IPS DF 4.7 (cell line): ENCODE measurements around the gene C20orf204.

Source experiments
- DNase-seq: peaks from one replicate; pipeline ENCODE4 v3.0.0-alpha.2; 2013; ENCODE audit warnings: low spot score; ENCODE audit errors: extremely low read depth

The C20orf204 gene

GRCh38 chr20:64027981-64028685 lies 7.8 kb upstream of the C20orf204 start:
- no peak for DNase-seq

GRCh38 chr20:64029293-64030117 lies 6.5 kb upstream of the C20orf204 start:
- DNase-seq = no peak

DNA sequence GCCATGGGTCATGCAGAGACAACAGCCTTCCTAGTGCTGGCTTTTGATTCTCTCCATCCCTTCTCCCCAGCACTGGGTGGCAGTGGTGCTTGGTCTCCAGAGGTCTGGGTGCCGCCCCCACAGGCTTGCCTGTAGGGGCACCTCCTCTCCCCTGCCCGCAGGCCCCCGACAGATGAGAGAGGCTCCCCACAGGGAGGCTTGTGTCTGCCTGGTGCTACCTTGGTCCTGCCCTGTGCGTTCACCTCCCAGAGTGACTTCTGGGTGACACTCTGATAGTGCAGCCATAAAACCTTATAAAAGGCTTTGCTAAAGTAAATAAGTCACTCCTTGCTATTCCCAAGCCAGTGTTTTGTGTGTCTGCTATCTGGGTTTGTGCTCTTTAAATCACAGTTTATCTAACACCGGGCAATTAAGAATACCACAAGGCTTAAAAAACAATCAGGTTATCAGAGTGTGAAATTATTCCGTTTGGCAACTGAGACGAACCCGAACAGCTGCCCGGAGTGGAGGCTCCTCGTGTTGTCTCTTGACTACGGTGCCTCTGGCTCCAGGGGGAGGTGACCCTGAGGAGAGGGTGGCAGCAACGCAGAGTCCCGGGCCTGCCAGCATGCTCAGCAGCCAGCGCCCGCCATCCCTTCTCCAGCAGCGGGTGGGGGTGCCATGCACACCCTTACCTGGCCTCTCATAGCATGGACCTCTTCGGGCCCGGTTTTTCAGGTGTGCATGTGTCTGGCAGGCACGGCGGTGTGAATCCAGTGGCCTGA lies 5.4 kb upstream of the C20orf204 start:
- DNase-seq = no peak

GRCh38 chr20:64031822-64032314 lies 4.1 kb upstream of the C20orf204 start:
- DNase-seq = no peak

DNA sequence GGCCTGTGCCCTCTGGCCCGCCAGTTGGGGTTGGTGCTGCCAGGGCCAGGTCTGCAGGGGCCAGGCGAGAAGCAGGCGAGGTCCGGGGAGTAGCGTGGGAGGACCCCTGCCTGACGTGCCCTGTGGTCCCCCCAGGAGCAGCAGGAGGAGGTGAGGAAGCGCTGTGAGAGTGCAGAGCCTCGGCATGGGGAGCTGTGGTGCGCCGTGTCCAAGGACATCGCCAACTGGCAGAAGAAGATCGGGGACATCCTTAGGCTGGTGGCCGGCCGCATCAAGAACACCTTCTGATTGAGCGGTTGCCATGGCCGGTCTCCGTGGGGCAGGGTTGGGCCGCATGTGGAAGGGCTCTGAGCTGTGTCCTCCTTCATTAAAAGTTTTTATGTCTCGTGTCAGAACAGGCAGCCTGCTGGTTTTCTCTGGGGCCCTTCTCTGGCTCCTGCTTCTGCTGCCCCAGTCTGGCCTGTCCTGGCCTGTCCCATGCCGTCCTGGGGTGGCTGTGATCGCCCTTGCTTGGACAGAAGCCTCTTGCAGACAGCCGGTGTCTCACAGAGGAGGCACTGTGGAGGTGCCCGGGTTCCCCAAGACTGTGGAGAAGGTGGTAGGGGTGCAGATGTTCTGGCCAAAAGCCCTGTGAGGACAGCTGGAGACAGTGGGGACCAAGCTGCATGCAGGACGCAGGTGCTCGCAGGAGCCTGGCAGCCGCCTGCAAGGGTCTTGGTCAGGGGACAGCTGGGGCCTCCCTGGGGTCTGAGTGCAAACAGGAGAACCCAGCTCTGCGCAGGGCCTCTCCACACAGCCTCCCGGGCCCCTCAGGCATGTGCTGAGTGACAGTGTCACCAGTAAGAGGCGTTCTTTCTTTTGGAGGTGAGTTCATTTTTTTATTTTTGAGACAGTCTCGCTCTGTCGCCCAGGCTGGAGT lies 3.0 kb upstream of the C20orf204 start:
- DNase-seq = no peak

GRCh38 chr20:64033981-64034493 lies 1.9 kb upstream of the C20orf204 start:
- no peak for DNase-seq

DNA sequence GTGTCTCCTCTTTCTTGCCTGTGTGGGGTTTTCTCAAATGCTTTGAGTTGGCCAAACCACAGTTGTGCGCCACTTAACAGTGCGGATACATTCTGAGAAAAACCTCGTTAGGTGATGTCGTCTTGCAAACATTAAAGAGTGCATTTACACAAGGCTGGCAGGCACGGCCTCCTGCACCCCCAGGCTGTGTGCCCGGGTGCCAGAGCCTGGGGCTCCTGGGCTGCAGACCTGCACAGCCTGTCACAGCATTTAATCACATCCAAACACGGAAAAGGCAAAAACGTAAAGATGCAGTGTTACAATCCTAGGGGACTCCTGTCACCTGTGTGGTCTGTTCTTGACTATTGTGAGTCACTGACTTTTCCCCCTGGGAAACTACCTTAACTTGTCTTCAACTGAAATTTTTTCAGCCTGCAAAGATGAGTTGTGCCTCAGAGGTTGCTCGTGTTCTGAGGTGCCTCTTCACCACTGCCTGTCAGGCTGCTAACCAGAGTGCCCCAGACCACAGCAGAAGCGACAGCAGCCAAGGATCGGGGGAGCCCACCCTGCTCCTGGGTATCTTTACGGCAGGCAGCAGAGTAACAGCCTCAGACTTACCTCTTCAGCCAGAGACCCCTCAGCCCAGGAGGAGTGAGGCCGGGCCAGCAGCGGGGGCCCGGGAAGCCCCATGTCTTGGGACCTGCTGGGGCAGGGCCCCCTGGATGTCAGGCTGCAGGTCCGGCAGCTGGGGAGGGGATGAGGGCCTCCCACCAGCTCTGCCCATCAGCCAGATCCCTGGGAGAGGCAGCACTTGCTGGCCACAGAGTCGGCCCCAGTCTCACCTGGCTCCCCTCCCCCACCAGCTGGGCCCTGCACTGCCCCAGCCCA lies 683 bp upstream of the C20orf204 start:
- no peak for DNase-seq

- no peak for DNase-seq
These were observed 590 bp downstream of the C20orf204 start for GRCh38 chr20:64036346-64037198.

DNA sequence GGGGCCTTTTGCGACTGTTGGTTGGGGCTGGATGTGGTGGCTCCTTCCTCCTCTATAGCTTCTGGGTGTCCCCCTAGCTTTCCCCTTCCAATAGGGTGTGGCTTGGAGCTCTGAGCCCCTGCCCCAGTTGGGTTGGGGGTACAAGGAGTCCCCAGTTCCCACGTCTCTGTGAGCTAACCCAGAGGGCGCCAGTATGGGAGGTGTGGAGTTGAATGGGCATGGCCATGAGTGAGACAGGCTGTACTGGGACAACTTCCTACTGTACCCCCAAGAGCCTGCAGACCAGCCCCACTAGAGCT lies 1.2 kb downstream of the C20orf204 start:
- DNase-seq = no peak

DNA sequence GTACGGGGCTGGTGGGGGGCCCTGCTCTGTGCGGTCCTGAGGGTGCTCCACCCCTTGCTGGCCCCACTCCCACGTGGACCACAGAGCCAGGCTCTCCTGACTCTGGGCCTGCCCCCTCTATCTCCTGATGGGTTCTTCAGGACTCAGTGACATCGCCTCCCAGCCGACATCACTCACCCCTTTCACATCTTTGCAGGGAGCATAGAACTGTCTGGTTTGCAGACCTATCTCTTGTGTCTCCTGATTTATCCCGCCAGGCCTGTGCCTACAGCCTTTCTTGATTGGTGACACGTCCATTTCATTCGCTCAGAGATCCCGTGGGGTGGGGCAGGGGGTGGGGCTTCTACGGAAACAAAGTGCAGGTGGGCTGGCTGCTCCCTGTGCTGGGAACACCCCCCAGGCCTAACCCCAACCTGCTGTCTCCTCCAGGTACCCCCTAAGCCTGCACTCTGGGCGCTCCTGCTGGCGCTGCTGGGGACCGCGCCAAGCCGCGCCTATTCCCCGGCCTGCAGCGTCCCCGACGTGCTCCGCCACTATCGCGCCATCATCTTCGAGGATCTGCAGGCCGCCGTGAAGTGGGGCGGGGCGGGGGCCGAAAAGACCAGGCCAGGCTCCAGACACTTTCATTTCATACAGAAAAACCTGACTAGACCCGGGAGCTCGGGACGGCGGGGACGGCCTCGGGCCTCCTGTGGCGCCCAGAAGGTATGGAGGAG lies 1.7 kb downstream of the C20orf204 start:
- no peak for DNase-seq

- DNase-seq = no peak
These were observed 2.2 kb downstream of the C20orf204 start for GRCh38 chr20:64038224-64038564.

DNA sequence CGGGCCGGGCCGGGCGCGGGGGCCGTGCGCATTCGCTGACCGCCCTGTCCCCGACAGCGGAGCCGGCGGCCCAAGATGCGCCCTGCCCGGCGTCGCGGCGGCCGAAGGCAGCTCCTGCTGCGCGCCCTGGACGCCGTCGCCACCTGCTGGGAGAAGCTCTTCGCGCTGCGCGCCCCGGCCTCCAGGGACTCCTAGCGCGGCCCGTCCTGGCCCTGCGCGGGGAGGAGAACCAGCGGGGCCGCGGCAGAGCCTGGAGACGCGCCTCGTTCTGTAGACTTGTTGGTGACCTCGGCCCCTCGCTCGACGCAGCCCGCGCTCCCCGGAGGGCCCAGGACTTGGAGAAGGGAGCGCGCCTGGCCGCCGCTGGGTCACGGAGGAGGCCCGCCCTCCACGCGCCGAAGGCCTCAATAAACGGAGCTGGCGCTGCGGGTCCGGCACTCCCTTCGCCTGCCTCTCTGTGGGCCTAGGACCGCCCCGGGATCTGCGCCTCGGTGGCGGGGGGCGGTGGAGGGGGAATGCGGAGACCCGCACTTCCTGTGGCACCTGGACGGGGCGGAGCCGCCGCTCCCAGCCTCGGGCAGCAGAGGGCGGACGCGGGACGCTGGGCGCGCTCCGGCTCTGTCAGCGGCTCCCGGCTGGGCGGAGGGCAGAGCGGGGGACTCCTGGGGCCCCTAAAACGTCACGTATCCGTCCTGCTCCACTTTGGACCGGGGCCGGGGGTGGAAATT lies 2.7 kb downstream of the C20orf204 start:
- no peak for DNase-seq

DNA sequence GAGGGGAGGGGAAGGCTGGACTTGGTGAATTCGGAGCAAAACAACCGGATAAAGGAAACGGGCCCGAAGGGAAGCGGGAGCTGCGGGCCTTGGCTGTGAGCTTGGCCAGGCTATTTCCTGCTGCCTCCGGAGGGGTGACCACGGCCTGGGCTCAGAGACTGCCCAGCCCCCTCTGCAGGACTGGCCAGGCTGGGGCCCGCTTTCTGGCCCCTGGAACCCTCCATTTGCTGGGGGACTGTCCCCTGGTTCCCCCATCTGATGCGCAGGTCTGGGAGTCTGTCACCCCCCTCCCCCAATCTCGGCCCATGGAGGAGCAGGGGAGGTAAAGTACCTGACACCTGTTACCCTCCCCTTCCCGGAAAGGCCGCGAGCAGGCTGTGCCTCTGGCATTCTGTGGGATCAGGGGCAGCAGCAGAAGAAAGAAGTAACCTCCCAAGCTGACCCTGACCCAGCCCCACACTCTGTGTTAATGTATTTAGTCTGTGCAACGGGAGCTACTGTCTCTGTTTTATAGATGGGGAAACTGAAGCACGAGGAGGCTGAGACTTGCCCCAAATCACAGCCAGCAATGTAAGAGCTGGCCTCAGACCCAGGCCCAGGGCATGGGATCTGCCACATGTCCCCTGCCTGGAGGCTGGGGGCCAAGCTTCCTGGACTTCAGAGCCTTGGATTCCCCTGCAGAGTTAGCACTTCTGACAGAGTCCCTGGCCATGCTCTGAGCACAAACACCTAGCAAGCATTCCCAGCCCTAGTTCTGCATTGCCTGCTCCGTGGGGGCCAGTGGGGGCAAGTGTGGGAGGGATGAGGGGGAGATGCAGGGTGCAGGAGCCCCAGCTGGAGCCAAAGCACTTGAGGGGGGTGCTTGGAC lies 3.5 kb downstream of the C20orf204 start:
- DNase-seq = no peak

GRCh38 chr20:64040231-64041039 lies 4.5 kb downstream of the C20orf204 start:
- DNase-seq = no peak

GRCh38 chr20:64041040-64041780 lies 5.2 kb downstream of the C20orf204 start:
- no peak for DNase-seq
